ENCODE measurements around the gene DAZAP2.
A peak's percentile ranks its signal among the peaks of the same experiment; 100 is the strongest.
"Not testable (repeated sequence)": the region's sequence is repeated elsewhere in the genome, so short reads cannot be mapped to it uniquely, and the experiment has no call there.

Gene DAZAP2

DNA sequence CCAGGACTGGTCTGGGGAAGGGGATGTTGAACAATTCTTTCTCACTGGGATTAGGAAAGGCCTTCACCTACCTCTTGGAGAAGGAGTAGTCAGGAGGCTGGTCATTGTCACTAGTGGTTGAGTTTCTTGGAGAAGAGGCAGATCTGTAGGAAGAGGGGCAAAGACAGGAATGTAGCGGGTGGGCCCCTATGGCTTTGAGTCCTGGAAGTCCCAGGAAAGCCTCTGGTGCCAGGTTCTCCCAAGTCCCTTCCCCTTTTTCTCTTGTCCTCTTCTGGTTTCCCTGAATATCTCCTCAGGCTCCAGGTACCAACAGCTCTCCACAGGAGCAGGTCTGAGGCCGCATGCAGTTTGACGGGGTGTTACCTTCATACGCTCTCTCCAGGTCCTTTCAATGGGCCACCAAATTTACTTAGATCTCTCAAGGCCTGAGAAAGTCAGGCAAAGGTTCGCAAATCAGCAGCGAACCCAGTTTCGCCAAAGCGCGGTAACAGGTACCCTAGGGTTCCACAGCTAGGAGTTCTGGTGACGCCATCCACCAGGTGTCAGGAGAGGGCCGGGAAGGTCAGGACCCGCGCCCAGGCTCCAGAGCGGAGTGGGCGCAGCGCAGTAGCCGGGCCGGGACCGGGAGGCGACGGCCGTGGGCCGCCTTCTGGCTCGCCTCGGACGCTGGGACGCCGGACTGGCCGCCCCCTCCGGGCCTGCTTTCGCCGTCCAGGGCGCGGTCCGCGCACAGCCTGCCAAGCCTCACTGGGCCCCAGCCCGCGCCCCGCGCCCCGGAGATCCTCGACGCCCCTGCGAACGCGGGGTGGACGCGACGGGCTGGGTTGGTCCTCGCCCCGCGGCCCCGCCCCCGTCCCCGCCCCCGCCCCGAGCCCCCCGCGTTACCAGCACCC lies 30.8 kb downstream of the DAZAP2 start:
- H3K4me3 ChIP-seq (ENCODE audit: low read length, poor library complexity, severe bottlenecking), result peak overlapping the region; percentile 90
- H3K9me2 ChIP-seq (replicated peaks; ENCODE audit: low read depth, low read length), result no peaks in the 10 kb centered on the region
- no peaks in the 10 kb centered on the region for H3K36me3 ChIP-seq (ENCODE audit: insufficient read depth, low read length)
- H3F3A ChIP-seq (ENCODE audit: low read depth), result no peaks in the 10 kb centered on the region
- peak overlapping the region; percentile 99 for H3K4me2 ChIP-seq (ENCODE audit: low read depth, low read length, poor library complexity, severe bottlenecking)
- H4K20me1 ChIP-seq (ENCODE audit: insufficient read depth, low read length, poor library complexity, severe bottlenecking), result peaks cover 5% of the 10 kb centered on the region
- TF ChIP-seq EZH2phosphoT487 (IDR thresholded peaks at IDR 0.05; ENCODE audit: borderline replicate concordance), result no peak
- TF ChIP-seq, protein P1, sequence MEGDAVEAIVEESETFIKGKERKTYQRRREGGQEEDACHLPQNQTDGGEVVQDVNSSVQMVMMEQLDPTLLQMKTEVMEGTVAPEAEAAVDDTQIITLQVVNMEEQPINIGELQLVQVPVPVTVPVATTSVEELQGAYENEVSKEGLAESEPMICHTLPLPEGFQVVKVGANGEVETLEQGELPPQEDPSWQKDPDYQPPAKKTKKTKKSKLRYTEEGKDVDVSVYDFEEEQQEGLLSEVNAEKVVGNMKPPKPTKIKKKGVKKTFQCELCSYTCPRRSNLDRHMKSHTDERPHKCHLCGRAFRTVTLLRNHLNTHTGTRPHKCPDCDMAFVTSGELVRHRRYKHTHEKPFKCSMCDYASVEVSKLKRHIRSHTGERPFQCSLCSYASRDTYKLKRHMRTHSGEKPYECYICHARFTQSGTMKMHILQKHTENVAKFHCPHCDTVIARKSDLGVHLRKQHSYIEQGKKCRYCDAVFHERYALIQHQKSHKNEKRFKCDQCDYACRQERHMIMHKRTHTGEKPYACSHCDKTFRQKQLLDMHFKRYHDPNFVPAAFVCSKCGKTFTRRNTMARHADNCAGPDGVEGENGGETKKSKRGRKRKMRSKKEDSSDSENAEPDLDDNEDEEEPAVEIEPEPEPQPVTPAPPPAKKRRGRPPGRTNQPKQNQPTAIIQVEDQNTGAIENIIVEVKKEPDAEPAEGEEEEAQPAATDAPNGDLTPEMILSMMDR (conservative IDR thresholded peaks at IDR 0.05; ENCODE audit: low read length), result peak; percentile 63
- H3K79me2 ChIP-seq (ENCODE audit: insufficient read depth, low read length), result peaks cover 50% of the 10 kb centered on the region
- H3K4me1 ChIP-seq (ENCODE audit: insufficient read depth, low read length, poor library complexity, severe bottlenecking), result peaks cover 46% of the 10 kb centered on the region
- H2AFZ ChIP-seq (ENCODE audit: low read length), result peak overlapping the region; percentile 79
- peak overlapping the region; percentile 84 for H3K9ac ChIP-seq (ENCODE audit: low read depth, low read length, poor library complexity, severe bottlenecking)
- no peaks in the 10 kb centered on the region for H3K9me3 ChIP-seq (ENCODE audit: insufficient read depth, low read depth, low read length)
- no peaks in the 10 kb centered on the region for H3K27me3 ChIP-seq (ENCODE audit: insufficient read depth, low read length, poor library complexity, severe bottlenecking)

DNA sequence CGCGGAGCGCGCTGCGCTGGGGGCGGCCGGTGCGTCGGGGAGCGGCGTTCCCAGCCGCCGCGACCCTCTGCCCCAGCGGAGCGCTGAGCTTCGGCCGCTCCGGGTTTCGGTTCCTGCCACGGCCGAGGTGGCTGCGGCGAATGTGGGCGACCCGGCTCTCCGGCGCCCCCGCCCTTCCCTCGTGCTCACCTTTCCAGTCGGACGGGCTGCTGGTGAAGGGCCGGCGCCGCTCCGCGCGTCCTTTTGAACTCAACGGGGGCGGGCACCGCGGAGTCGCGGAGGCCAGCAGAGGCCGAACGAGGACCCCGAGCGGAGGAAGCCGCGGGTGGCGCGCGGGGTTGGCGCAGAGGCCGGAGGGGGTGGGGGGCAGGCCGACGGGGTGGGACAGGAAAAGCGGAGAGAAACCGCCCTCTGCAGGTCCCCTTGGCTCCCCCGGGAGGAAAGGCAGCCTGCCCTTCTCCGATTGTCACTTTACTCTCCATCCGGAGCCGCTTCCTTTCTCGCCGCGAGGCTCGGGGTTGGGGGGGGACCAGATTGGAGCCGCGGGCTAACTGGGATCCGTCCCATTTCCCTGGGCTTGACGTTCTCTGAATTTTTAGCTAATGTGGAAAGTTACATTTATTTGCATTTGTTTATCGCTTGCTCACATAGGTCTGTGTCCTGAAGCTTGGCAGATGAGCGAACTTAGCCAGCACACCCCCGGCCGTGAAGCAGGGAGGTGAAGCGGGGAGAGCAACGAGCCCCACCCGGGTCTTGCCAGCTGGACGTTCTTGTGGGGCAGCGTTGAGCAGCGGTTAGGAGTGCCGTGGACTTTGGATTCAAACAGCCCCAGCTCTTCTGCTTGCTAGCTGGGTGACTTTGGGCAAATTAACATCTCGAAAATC lies 31.7 kb downstream of the DAZAP2 start, which contains the start of gene SMAGP:
SMAGP (minus strand) TSS at position 349 of the 884 bp plus-strand sequence. CDS start 1,137 bp downstream, outside the sequence.
- Histone ChIP-seq H2AFZ (ENCODE audit: low read length) (peak within 1 kb of the TSS; percentile 91), H3K4me1 (ENCODE audit: insufficient read depth, low read length, poor library complexity, severe bottlenecking) (peaks cover 41% of the 10 kb centered on the region), H3K27me3 (ENCODE audit: insufficient read depth, low read length, poor library complexity, severe bottlenecking) (no peaks in the 10 kb centered on the region), H3K9me3 (ENCODE audit: insufficient read depth, low read depth, low read length) (no peaks in the 10 kb centered on the region), H3F3A (ENCODE audit: low read depth) (no peaks in the 10 kb centered on the region), H3K79me2 (ENCODE audit: insufficient read depth, low read length) (peaks cover 45% of the 10 kb centered on the region), H3K36me3 (ENCODE audit: insufficient read depth, low read length) (no peaks in the 10 kb centered on the region), H3K4me2 (ENCODE audit: low read depth, low read length, poor library complexity, severe bottlenecking) (peak within 1 kb of the TSS; percentile 99), H3K4me3 (ENCODE audit: low read length, poor library complexity, severe bottlenecking) (peak within 1 kb of the TSS; percentile 90), H3K9ac (ENCODE audit: low read depth, low read length, poor library complexity, severe bottlenecking) (peak within 1 kb of the TSS; percentile 84), H4K20me1 (ENCODE audit: insufficient read depth, low read length, poor library complexity, severe bottlenecking) (peaks cover 5% of the 10 kb centered on the region), H3K9me2 (replicated peaks; ENCODE audit: low read depth, low read length) (no peaks in the 10 kb centered on the region)
- no peak for TF ChIP-seq EZH2phosphoT487 (IDR thresholded peaks at IDR 0.05; ENCODE audit: borderline replicate concordance)
- TF ChIP-seq, protein P1 (conservative IDR thresholded peaks at IDR 0.05; ENCODE audit: low read length), result no peak; the same call in 1 of the 2 replicates

DNA sequence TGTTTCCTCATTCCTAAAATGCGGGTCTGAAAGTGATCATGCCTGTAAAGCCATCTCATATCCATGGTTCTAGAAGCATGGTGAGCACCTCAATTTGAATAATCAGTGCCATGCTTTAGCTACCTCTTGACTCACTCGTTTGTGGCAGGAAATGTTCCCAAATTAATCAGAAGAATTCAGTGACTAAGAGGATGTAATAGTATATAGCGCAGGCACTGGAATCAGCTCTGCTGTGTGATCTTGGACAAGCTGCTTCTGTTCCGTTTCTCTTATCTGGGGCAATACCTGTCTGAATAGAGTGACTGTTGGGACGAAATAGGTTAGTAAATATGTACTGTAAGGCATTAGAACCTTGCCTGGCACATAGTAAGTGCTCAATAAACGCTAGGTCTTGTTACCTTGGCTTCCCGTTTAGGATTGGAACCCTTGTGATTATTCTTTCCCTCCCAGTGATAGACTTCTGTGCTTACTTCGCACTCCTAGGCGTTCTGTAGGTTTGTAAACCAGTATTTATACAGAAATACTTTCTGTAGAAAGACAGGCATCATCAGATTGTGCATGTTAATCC lies 32.4 kb downstream of the DAZAP2 start:
- no peaks in the 10 kb centered on the region for H3K9me2 ChIP-seq (replicated peaks; ENCODE audit: low read depth, low read length)
- no peaks in the 10 kb centered on the region for H3K9me3 ChIP-seq (ENCODE audit: insufficient read depth, low read depth, low read length)
- peak overlapping the region; percentile 91 for H2AFZ ChIP-seq (ENCODE audit: low read length)
- H3K79me2 ChIP-seq (ENCODE audit: insufficient read depth, low read length), result peaks cover 38% of the 10 kb centered on the region
- peaks cover 34% of the 10 kb centered on the region for H3K4me1 ChIP-seq (ENCODE audit: insufficient read depth, low read length, poor library complexity, severe bottlenecking)
- peak overlapping the region; percentile 84 for H3K9ac ChIP-seq (ENCODE audit: low read depth, low read length, poor library complexity, severe bottlenecking)
- no peaks in the 10 kb centered on the region for H3F3A ChIP-seq (ENCODE audit: low read depth)
- H3K36me3 ChIP-seq (ENCODE audit: insufficient read depth, low read length), result no peaks in the 10 kb centered on the region
- peak overlapping the region; percentile 98 for H3K4me2 ChIP-seq (ENCODE audit: low read depth, low read length, poor library complexity, severe bottlenecking)
- TF ChIP-seq EZH2phosphoT487 (IDR thresholded peaks at IDR 0.05; ENCODE audit: borderline replicate concordance), result no peak
- TF ChIP-seq, protein P1 (conservative IDR thresholded peaks at IDR 0.05; ENCODE audit: low read length), result no peak
- H3K27me3 ChIP-seq (ENCODE audit: insufficient read depth, low read length, poor library complexity, severe bottlenecking), result no peaks in the 10 kb centered on the region
- peak overlapping the region; percentile 90 for H3K4me3 ChIP-seq (ENCODE audit: low read length, poor library complexity, severe bottlenecking)
- H4K20me1 ChIP-seq (ENCODE audit: insufficient read depth, low read length, poor library complexity, severe bottlenecking), result peaks cover 5% of the 10 kb centered on the region

DNA sequence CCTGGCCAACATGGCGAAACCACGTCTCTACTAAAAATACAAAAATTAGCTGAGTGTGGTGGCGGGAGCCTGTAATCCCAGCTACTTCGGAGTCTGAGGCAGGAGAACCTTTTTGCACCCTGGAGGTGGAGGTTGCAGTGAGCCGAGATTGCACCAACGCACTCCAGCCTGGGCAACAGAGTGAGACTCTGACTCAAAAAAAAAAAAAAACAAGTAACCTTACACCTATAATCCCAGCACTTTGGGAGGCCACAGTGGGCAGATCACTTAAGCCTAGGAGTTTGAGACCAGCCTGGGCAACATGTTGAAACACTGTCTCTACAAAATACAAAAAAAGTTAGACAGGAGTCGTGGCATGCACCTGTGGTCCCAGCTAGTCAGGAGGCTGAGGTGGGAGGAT lies 34.2 kb downstream of the DAZAP2 start:
- not testable (repeated sequence) for H3K4me3 ChIP-seq (ENCODE audit: low read length, poor library complexity, severe bottlenecking); H2AFZ ChIP-seq (ENCODE audit: low read length); H4K20me1 ChIP-seq (ENCODE audit: insufficient read depth, low read length, poor library complexity, severe bottlenecking); H3K9me2 ChIP-seq (replicated peaks; ENCODE audit: low read depth, low read length); H3F3A ChIP-seq (ENCODE audit: low read depth); H3K4me2 ChIP-seq (ENCODE audit: low read depth, low read length, poor library complexity, severe bottlenecking); H3K9ac ChIP-seq (ENCODE audit: low read depth, low read length, poor library complexity, severe bottlenecking); H3K9me3 ChIP-seq (ENCODE audit: insufficient read depth, low read depth, low read length); H3K36me3 ChIP-seq (ENCODE audit: insufficient read depth, low read length); H3K27me3 ChIP-seq (ENCODE audit: insufficient read depth, low read length, poor library complexity, severe bottlenecking)
- H3K79me2 ChIP-seq (ENCODE audit: insufficient read depth, low read length), result peaks cover 27% of the 10 kb centered on the region
- peaks cover 26% of the 10 kb centered on the region for H3K4me1 ChIP-seq (ENCODE audit: insufficient read depth, low read length, poor library complexity, severe bottlenecking)
